Peyer's patch (tissue), 4 donors: Measurements from ENCODE around the gene EML1. TPM values are rescaled to one million over a fixed set of nuclear protein-coding genes. Genes with fewer than 3 reads are reported as not detected.

Source experiments
- DNase-seq, 3 donors: peaks; one replicate each; pipeline ENCODE4 v3.0.0-alpha.2; 2017 to 2019
- H3K27ac ChIP-seq, 4 donors: fragments of 200-600 bp; sonication (generic); one replicate each; pipeline ENCODE4 v1.5.1; 2016 to 2019
- H3K27me3 ChIP-seq, 2 donors: fragments of 200-600 bp; sonication (generic); one replicate each; pipeline ENCODE4 v1.5.1; 2019
- H3K36me3 ChIP-seq, 3 donors: fragments of 200-600 bp; sonication (generic); one replicate each; pipeline ENCODE4 v1.5.1; 2016 to 2019
- H3K4me1 ChIP-seq, 4 donors: fragments of 200-600 bp; sonication (generic); one replicate each; pipeline ENCODE4 v1.5.1; 2016 to 2019
- H3K4me3 ChIP-seq, 4 donors: fragments of 200-600 bp; sonication (generic); 1 replicate in 3 of 4; 2 replicates in 1 of 4; pipeline ENCODE4 v1.5.1; 2016 to 2019; ENCODE audit warnings: mild to moderate bottlenecking in 1 of 4
- H3K9me3 ChIP-seq, 4 donors: fragments of 200-600 bp; sonication (generic); one replicate each; pipeline ENCODE4 v1.5.1; 2016 to 2019; ENCODE audit warnings: mild to moderate bottlenecking in 1 of 4
- CTCF ChIP-seq, 6 experiments: fragments of 450-650 bp in 4 of 6; fragments of 200-600 bp in 2 of 6; sonication (generic) in 1 of 6; IDR thresholded peaks; one replicate each; pipeline ENCODE4 v1.5.1; 2017 to 2019; ENCODE audit warnings: antibody characterized with exemption in 6 of 6, mild to moderate bottlenecking in 3 of 6, moderate library complexity in 1 of 6
- POLR2A ChIP-seq, 2 donors: fragments of 450-650 bp; IDR thresholded peaks; one replicate each; pipeline ENCODE4 v1.5.1; 2017; ENCODE audit warnings: antibody characterized with exemption in 2 of 2, mild to moderate bottlenecking in 2 of 2, moderate library complexity in 2 of 2
- total RNA-seq, 4 donors: library from RNA; depleted of rRNA; stranded (reverse); fragments of >200 nt; gene quantifications; one replicate each; pipeline ENCODE4 v1.1.0, GENCODE V29; 2016

Gene EML1
- total RNA-seq, 4 donors from 2014 or later: 12.3 to 32.2 (median 18.9) TPM

GRCh38 chr14:99750746-99751450, 42.3 kb upstream of the EML1 start:
- TF ChIP-seq POLR2A (IDR thresholded peaks at IDR 0.05): no peak
- TF ChIP-seq CTCF (IDR thresholded peaks at IDR 0.05): no peak
- peaks cover 0 to 52% (median under 1%) of the 10 kb centered on the region in 4 donors for H3K4me1 ChIP-seq
- peak overlapping the region in 1 of 4 donors; percentile 76 for H3K27ac ChIP-seq
- no peaks in the 10 kb centered on the region for H3K27me3 ChIP-seq
- DNase-seq: no peak
- H3K4me3 ChIP-seq: no peak overlapping the region
- H3K36me3 ChIP-seq: no peaks in the 10 kb centered on the region
- no peaks in the 10 kb centered on the region for H3K9me3 ChIP-seq

GRCh38 chr14:99751539-99752485, 41.4 kb upstream of the EML1 start:
- Histone ChIP-seq H3K27ac (peak overlapping the region; percentile 25 to 76 (median 53)), H3K27me3 (no peaks in the 10 kb centered on the region), H3K9me3 (no peaks in the 10 kb centered on the region), H3K36me3 (no peaks in the 10 kb centered on the region), H3K4me3 (no peak overlapping the region), H3K4me1 (peaks cover 0 to 51% (median 2%) of the 10 kb centered on the region in 4 donors)
- no peak for DNase-seq
- TF ChIP-seq POLR2A (IDR thresholded peaks at IDR 0.05) (no peak), CTCF (IDR thresholded peaks at IDR 0.05) (no peak)

DNA sequence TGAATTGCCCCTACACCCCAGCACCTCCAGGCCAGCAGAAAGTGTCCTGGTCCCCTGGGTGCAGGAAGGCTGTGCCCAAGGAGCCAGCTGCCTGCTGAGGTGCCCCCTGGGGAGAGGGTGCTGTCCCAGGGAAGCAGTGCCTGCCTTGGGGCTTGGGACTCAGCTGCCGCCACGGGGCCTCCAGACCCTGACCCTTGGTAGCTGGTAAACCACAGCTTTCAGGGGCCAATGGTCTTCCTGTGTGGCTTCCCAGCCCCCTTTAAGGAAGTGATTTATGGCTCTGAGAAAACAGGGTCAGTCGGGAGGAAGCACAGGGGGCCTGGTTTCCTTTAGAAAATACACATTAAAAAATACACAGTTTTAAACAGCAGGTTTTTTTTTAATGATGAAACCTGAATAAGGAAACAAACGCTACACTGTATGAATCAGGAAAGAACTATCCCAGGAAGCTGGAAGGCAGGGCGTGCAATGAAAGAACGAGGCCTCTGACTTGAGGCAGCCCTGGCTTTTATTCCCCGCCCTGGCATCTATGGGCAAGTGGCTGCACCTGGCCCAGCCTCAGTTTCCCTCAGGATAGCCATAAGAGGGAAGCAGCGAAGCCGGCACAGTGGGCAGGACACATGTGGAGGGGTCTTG, 40.6 kb upstream of the EML1 start:
- DNase-seq: no peak
- Histone ChIP-seq H3K27ac (peak overlapping the region; percentile 6 to 76 (median 48)), H3K4me3 (no peak overlapping the region), H3K27me3 (no peaks in the 10 kb centered on the region), H3K9me3 (no peaks in the 10 kb centered on the region), H3K36me3 (no peaks in the 10 kb centered on the region), H3K4me1 (peaks cover 0 to 51% (median 2%) of the 10 kb centered on the region in 4 donors)
- TF ChIP-seq POLR2A (IDR thresholded peaks at IDR 0.05): no peak
- no peak for TF ChIP-seq CTCF (IDR thresholded peaks at IDR 0.05)

- H3K4me1 ChIP-seq: peaks cover 0 to 55% (median 2%) of the 10 kb centered on the region in 4 donors
- H3K36me3 ChIP-seq: no peaks in the 10 kb centered on the region
- DNase-seq: peak in 1 of 3 donors; percentile 34
- no peak for TF ChIP-seq CTCF (IDR thresholded peaks at IDR 0.05)
- no peak for TF ChIP-seq POLR2A (IDR thresholded peaks at IDR 0.05)
- no peak overlapping the region for H3K4me3 ChIP-seq
- no peaks in the 10 kb centered on the region for H3K27me3 ChIP-seq
- H3K9me3 ChIP-seq: no peaks in the 10 kb centered on the region
- H3K27ac ChIP-seq: peak overlapping the region in 2 of 4 donors; percentile 19 to 76
Measured at GRCh38 chr14:99753225-99754140, 39.7 kb upstream of the EML1 start.
